Stimulated activated CD8-positive, alpha-beta memory T cell treated with anti-CD3 and anti-CD28 coated beads, Interleukin-15, amount 100 ng/mL, for 24 hours (primary cell): ENCODE results near the gene ARSG.
"Not testable (repeated sequence)": the region's sequence is repeated elsewhere in the genome, so short reads cannot be mapped to it uniquely, and the experiment has no call there.

ENCODE experiments used
- DNase-seq: peaks from one replicate; pipeline ENCODE4 v3.0.0-alpha.2; 2020; ENCODE audit warnings: low read depth

The ARSG gene

GRCh38 chr17:68398691-68399637, 107.7 kb downstream of the ARSG start:
- DNase-seq, result no peak

- DNase-seq, result no peak
Measured at GRCh38 chr17:68399638-68400403, 108.5 kb downstream of the ARSG start.

GRCh38 chr17:68400404-68400735, 109.1 kb downstream of the ARSG start:
- DNase-seq, result no peak

GRCh38 chr17:68401288-68401687, 110.0 kb downstream of the ARSG start:
- DNase-seq, result no peak

- DNase-seq, result no peak
Measured at GRCh38 chr17:68403122-68403521, 111.8 kb downstream of the ARSG start.

GRCh38 chr17:68403837-68404236, 112.5 kb downstream of the ARSG start:
- DNase-seq, result not testable (repeated sequence)

GRCh38 chr17:68407656-68408055, 116.4 kb downstream of the ARSG start:
- DNase-seq, result not testable (repeated sequence)

- DNase-seq, result not testable (repeated sequence)
Measured at GRCh38 chr17:68413597-68414560, 122.6 kb downstream of the ARSG start.

GRCh38 chr17:68414901-68415300, 123.6 kb downstream of the ARSG start:
- DNase-seq, result not testable (repeated sequence)

- DNase-seq, result no peak
Measured at GRCh38 chr17:68417317-68417716, 126.0 kb downstream of the ARSG start.

- DNase-seq, result no peak
Measured at GRCh38 chr17:68418876-68419275, 127.6 kb downstream of the ARSG start.

GRCh38 chr17:68420065-68420464, 128.8 kb downstream of the ARSG start:
- no peak for DNase-seq

- DNase-seq, result no peak
Measured at GRCh38 chr17:68421486-68421885, 130.2 kb downstream of the ARSG start.

- no peak for DNase-seq
Measured at GRCh38 chr17:68422821-68423220, 131.5 kb downstream of the ARSG start.

- DNase-seq, result no peak
Measured at GRCh38 chr17:68423251-68423650, 132.0 kb downstream of the ARSG start.

GRCh38 chr17:68424203-68424602, 132.9 kb downstream of the ARSG start:
- no peak for DNase-seq

- no peak for DNase-seq
Measured at GRCh38 chr17:68424861-68425260, 133.6 kb downstream of the ARSG start.

GRCh38 chr17:68425979-68426378, 134.7 kb downstream of the ARSG start:
- DNase-seq, result no peak

GRCh38 chr17:68427575-68427974, 136.3 kb downstream of the ARSG start:
- no peak for DNase-seq

GRCh38 chr17:68428498-68429172, 137.3 kb downstream of the ARSG start:
- DNase-seq, result no peak

GRCh38 chr17:68429881-68430280, 138.6 kb downstream of the ARSG start:
- no peak for DNase-seq
